GM19035 (cell line): Measurements from ENCODE around the gene C6orf89.
"Not testable (repeated sequence)": the region's sequence is repeated elsewhere in the genome, so short reads cannot be mapped to it uniquely, and the experiment has no call there.

ENCODE experiments used
- ATAC-seq: cut with Tn5 transposase; IDR thresholded peaks from one replicate; pipeline ENCODE4 v1.9.1; 2021; ENCODE audit not compliant: unreplicated experiment

Gene C6orf89

DNA sequence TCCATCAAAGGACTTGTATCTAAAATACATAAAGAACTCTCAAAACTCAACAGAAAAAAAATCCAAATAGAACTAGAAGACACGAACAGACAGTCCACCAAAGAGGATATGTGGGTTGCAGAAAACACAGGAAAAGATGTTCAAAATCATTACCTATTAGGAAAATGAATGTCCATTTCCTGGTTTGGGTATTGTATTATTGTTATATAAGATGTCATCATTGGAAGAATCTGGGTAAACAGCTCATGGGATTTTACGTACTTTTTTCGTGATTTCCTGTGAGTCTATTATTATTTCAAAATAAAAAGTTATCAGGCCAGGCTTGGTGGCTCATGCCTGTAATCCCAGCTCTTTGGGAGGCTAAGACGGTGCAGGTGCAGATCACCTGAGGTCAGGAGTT, 59.5 kb downstream of the C6orf89 start:
- no peak for ATAC-seq

DNA sequence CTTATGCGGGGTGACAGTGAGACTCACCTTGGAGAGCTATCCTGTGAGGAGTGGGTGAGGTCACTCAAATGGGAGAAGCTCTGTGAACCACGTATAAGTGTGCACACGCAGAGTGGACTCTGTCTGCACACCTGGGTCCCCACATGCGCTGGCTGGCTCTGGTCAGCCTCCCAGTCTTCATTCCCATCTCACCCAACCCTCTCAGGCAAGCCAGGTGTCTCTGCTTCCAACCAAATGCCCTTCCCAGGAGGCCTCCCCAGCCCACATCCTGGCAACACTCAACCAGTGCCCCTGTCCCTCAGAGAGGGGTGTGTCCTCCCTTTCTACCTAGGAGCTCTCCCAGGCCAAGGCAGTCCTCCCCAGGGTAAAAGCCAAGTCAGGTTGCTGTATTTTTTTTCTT, 60.8 kb downstream of the C6orf89 start:
- no peak for ATAC-seq

DNA sequence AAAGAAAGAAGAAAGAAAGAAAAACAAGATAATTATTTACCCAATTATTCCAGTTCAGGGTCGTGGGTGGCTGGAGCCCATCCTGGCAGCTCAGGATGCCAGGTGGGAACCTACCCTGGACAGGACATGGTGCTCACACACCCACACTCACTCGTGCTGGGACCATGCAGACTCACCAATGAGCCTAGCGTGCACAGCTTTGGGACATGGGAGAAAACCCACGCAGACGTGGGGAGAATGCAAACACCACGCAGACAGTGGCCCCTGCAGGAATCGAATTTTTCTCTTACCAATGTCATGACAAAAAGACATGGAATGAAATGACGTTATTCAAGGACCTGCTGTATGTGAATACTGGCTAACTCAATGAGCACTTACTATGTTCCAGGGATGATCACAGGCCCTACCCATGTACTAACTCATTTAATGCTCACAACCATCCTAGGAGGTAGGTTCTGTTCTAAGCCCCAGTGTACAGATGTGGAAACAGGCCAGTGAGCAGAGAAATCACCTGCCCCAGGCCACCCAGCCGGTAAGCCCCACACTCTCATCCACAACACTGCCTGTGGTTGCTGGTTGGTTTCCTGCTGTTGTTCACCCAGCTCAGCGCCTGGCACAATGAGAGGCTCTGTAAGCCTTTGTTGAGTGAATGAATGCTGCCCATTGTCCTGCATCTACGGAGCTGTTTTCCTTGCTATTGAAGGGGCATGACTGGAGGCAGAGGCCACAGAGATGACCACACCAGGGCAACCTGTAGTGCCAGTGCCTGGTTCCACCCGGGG, 62.0 kb downstream of the C6orf89 start:
- no peak for ATAC-seq

DNA sequence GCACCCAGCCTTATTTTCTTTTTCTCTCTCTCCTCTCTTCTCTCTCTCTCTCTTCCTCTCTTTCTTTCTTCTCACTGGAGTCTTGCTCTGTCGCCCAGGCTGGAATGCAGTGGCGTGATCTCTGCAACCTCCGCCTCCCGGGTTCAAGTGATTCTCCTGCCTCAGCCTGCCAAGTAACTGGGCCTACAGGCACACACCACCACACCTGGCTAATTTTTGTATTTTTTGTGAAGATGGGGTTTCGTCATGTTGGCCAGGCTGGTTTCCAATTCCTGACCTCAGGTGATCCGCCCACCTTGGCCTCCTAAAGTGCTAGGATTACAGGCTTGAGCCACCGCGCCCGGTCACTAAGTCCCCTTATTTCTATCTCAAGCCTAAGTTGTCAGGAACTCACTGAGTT, 63.3 kb downstream of the C6orf89 start:
- not testable (repeated sequence) for ATAC-seq

DNA sequence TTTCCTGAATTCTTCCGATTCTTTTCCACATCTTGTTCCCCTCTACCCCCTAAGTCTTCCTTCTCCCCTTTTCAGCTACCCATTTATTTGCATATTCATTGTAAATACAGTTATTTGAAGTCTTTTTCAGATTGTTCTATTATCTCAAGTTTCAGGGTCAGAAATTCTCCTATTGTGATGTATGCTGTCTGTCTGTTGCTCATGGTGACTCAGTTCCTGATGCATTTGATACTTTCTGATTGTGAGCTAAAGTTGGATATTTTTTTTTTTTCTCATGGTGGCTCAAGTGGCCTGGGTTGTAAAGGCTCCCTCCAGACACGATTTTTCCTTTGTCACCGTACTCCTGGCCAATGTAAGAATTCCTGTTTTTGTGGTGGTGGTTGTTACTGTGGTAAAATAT, 63.9 kb downstream of the C6orf89 start:
- ATAC-seq: no peak

DNA sequence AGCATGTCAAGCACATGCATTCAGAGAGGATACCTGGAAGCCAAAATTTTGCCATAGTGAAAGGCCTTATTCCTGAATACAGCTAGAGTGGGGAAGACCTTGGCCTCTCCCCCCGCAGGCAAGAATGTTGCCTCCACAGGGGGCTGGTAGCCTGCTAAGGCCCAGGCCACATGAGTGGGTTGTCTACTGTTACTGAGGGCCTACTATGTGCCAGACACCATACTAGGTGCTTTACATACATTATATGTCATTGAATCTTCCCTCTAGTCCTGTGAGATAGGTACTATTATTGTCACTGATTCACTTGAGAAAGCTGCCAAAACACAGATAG, 68.1 kb downstream of the C6orf89 start:
- ATAC-seq: no peak

DNA sequence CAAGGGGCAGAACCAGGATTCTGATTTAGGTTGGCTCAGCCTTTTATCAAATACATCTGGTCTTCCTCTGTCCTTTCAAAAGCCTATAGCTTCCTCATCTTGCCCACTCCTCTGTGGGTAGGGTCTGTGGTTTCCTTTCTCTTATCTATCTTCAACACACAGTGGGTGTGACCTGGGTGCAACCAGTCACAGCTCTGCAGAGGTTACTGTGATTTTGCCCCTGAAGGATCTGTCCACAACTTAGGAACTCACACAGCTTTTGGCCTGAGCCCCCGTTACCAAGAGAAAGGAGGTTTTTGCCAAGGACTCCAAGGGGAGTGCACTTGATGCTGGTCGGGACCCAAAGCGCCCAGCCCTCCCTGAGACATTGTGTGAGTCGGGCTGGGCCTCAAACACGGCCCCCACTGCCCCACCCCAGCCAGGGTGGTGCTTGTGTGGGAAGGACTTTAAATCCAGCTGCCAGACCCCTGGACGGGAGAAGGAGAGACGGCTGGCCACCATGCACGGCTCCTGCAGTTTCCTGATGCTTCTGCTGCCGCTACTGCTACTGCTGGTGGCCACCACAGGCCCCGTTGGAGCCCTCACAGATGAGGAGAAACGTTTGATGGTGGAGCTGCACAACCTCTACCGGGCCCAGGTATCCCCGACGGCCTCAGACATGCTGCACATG, 68.6 kb downstream of the C6orf89 start, which contains the start of gene PI16:
TSS of gene PI16 (plus strand) at position 477 of the 670 bp plus-strand sequence. CDS start at position 500, 23 bp downstream.
- ATAC-seq: no peak

DNA sequence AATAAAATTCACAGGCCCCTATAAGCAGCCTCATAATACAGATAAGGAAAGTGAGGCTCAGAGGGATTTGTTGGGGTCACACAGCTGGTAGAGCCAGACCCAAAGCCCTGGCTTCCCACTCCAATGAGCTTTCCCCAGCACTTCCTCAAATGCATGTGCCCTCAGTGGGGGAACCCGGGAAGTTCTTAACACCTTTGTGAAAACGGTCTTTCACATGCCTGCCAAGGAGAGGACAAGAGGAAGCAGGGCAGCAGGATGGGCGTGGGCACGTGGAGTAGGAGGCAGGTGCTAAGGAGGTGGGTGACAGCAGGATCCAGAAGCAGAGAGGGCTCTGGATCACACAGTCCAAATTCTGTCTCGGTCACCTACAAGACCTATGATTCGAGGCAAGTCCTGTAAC, 69.4 kb downstream of the C6orf89 start:
- no peak for ATAC-seq

DNA sequence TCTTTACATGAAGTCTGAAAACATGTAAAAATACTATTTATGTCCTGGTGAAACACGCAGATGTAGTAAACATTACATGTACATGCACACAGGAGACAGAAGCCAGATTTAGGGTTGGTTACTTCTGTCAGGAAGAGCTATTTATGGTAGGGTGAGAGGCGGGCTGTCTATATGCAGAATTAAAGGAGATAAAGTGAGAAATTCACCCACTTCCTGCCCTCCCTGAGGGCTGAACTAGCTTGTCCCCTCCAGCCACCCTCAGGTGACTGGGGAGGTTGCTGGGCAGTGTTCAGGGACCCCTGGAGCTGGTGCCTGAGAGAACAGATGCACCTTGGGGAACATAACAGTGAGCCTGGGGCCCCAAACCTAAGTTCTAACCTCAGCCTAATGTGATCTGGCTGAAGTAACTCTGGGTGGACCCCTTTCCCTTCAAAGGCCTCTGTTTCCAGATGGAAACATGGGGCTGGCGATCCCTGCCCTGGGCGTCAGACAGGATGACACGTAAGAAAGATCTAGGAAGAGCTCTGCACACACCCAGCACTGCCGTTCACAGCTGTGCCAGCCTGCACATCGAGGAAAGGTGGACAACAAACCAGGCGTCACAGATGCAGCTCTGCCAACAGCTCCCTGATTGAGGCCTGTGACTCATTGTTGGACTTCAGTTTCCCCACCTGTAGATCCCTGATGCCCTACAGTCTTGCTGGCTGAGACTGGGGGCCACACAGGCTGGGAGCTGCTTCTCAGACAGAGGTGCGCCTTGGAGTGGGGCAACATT, 70.1 kb downstream of the C6orf89 start:
- no peak for ATAC-seq

DNA sequence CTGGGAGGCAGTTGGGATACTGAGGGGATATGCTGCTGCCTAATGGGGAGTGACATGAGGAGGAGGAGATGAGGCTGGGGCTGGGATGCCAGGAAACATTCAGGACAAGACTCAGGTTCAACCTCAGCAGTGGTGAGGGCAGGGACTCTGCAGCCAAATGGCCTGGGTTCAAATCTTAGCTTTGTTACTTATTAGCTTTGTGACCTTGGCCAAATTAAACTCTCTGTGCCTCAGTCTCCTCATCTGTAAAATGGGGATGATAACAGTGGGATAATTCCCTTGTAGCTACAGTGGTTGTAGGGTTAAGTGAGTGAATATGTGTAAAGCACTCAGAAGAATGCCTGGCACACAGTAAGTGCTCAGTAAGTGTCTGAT, 70.7 kb downstream of the C6orf89 start:
- no peak for ATAC-seq

DNA sequence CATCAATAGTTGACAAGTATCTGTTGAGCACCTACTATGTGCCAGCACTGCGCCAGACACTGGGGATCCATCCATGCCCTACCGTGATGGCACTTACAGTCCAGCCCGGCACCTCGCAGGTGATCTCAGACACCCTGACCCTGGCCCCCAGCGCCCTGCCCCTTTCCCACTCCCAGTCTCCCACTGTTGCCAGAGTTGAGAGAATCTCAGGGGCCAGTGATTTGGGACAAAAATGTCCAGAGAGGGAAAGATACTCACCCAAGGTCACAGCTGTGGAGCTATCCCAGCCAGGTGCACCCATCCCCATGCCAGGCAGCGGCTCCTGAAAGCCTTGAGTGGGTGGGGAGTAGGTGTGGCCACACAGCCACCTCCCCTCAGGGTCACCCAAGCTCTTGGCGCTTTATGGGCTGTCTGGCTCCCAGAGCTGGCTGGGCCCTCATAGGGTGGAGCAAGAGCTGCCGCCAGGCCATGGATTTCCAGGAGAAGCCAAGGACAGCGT, 72.1 kb downstream of the C6orf89 start:
- ATAC-seq: no peak

DNA sequence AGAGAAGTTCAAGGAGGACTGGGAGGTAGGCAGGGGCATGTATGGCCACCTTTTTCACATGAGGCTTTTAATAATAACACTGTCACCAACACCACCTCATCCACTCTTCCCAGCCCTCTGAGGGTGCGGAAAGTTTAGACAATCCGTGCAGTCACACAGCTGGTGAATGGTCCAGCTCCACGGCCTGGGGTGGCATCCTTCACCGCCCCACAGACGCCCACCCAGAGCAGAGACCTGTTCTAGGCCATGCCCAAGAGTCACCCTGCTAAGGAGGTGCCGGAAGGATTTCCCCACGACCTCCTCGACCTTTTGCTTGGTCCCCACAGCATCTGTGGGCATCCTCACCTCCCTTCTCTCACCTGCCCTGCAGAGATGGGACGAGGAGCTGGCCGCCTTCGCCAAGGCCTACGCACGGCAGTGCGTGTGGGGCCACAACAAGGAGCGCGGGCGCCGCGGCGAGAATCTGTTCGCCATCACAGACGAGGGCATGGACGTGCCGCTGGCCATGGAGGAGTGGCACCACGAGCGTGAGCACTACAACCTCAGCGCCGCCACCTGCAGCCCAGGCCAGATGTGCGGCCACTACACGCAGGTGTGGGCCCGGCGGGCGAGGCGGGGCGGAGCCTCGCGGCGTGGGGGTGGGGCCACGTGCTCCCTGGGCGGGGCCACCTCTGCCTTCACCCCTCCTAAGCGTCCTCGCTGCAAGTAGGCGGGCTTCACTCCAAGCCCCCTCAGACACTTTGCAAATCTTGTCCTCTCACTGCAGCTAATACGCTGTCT, 73.2 kb downstream of the C6orf89 start:
- no peak for ATAC-seq

DNA sequence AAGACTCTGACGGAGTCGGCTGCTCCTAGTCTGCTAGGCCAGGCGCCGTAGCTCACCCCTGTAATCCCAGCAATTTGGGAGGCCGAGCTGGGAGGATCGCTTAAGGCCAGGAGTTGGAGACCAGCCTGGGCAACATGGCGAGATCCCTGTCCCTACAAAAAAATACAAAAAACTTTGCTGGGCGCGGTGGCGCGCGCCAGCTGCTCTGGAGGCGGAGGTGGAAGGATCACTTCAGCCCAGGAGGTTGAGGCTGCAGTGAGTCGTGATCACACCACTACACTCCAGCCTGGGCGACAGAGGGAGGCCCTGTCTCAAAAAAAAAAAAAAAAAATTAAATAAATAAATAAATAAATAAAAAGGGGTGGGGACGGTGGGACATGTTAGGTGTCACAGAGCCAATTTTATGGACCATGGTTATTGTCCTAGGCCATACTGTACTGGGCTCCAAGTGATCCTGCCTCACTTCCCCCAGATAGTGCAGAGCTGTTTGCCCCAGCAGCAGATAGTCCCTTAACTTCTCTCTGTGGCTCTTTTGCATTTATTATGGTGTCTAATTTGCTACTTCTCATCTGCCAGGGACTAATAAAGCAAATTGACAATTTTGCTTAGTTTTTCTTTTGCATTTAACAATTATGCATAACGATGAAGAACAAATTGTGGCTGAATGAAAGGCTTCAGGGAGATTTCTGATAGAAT, 74.0 kb downstream of the C6orf89 start:
- ATAC-seq: no peak

DNA sequence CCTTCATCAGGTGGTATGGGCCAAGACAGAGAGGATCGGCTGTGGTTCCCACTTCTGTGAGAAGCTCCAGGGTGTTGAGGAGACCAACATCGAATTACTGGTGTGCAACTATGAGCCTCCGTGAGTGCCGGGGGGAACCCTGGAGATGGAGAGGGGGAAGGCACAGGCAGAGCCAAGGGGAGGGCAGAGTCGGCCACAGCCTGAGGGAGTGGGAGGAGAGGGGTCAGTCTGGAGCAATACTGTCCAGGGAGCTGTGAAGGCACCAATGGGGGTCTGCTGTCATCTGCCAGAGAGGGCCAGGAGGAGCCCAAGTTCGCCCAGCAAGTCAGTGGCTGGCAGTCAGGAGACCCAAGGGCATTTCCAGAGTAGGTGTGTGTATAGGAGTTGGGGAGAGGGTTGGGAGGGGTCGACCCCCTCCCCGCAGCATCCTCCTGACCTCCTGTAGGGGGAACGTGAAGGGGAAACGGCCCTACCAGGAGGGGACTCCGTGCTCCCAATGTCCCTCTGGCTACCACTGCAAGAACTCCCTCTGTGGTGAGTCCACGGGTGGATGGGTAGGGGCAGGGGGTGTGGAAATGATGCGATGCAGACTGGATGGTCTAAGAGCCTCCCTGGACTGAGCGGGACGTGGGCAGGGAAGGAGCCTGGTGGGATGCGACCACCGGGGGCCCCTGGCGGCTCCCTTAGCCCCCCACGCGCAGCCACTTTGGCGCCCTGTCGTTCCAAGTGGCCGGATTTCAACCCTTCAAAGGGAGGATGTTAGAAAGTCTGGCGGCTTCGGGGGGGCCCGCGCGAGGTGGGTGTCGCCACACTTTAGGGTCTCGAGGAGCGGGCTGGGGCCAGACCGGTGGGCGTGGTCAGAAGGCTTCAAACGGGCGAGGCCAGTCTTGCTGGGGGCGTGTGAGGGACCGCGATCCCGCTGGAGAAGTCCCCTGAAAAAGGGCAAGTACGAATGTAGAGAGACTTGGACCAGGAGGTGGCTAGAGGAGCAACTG, 76.0 kb downstream of the C6orf89 start:
- no peak for ATAC-seq

DNA sequence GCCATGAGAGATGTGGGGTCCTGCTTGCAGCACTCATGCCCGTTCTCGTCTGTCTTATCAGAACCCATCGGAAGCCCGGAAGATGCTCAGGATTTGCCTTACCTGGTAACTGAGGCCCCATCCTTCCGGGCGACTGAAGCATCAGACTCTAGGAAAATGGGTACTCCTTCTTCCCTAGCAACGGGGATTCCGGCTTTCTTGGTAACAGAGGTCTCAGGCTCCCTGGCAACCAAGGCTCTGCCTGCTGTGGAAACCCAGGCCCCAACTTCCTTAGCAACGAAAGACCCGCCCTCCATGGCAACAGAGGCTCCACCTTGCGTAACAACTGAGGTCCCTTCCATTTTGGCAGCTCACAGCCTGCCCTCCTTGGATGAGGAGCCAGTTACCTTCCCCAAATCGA, 77.1 kb downstream of the C6orf89 start:
- ATAC-seq: no peak

DNA sequence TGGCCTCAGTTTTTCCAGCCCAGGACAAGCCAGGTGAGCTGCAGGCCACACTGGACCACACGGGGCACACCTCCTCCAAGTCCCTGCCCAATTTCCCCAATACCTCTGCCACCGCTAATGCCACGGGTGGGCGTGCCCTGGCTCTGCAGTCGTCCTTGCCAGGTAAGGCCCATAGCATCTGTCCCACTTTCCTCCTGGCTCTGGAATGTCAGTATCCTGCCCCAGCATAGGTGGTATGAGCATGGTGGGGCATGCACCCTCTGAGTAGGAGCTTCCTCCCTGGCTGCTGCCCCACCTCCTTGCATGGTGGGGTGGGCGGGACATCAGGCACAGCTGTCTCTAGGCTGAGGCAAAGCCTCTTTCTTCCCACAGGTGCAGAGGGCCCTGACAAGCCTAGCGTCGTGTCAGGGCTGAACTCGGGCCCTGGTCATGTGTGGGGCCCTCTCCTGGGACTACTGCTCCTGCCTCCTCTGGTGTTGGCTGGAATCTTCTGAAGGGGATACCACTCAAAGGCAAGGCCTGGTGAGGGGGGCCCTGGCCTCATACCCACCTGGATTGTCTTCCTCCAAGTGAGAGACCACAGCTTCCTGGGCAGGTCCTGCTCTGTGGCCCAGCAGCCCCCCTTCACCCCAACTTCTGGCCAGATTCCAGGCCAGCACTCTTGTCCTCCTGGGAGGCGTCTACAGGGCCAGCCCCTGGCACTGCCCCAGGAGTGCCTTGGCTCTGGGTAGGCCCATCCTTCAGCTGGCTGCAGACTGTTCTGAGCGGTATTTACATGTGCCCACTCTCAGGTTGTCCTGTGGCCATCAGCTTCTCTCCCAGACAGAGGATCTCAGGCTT, 77.9 kb downstream of the C6orf89 start:
- ATAC-seq: no peak

DNA sequence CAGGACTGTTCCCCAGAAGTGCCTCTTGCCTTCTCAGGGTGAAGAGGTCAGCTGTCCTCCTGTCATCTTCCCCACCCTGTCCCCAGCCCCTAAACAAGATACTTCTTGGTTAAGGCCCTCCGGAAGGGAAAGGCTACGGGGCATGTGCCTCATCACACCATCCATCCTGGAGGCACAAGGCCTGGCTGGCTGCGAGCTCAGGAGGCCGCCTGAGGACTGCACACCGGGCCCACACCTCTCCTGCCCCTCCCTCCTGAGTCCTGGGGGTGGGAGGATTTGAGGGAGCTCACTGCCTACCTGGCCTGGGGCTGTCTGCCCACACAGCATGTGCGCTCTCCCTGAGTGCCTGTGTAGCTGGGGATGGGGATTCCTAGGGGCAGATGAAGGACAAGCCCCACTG, 78.6 kb downstream of the C6orf89 start:
- ATAC-seq: no peak

DNA sequence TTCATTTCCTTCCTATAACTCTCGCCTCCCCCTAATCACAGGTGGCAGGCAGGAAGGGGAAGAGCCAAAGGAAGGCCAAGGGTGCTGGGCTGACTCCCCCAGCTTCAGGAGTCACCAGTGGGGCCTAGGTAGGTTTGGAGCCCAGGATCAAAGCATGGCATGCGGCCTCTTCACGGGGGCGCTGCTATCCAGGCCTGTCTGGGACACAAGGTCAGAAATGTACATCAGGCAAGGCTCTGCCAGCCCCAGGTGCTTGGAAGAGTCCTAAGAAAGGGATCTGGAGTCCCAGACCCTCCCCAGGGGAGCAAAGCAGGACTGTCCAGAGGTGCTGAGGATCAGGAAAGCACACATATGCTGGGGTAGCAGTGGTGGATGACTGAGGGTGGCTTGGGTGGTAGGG, 79.2 kb downstream of the C6orf89 start:
- no peak for ATAC-seq
